Measurements from ENCODE around the gene UTP25.

Gene UTP25

DNA sequence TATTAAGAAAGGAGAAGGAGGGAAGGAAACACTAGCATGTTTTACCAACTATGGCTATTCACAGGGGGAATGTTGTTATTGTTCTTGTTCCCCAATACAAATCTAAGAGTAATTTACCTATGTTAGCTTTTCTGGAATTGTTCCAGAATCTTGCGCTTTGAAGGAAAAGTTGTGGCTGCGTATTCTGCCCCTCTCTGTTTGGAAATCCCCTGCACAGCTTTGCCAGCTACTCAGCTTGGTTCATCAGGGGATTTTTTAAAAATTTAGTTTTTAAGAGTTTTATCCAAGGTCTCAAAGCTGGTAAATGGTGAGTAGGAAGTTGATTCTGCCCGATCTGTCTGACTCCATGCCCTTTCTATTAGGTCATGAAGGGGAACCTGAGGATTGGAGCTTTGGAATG is 12.3 kb upstream of the UTP25 start:
- H3K4me3 ChIP-seq (ENCODE audit: low read depth, low read length) = no peak overlapping the region
- TF ChIP-seq, protein P1, sequence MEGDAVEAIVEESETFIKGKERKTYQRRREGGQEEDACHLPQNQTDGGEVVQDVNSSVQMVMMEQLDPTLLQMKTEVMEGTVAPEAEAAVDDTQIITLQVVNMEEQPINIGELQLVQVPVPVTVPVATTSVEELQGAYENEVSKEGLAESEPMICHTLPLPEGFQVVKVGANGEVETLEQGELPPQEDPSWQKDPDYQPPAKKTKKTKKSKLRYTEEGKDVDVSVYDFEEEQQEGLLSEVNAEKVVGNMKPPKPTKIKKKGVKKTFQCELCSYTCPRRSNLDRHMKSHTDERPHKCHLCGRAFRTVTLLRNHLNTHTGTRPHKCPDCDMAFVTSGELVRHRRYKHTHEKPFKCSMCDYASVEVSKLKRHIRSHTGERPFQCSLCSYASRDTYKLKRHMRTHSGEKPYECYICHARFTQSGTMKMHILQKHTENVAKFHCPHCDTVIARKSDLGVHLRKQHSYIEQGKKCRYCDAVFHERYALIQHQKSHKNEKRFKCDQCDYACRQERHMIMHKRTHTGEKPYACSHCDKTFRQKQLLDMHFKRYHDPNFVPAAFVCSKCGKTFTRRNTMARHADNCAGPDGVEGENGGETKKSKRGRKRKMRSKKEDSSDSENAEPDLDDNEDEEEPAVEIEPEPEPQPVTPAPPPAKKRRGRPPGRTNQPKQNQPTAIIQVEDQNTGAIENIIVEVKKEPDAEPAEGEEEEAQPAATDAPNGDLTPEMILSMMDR (conservative IDR thresholded peaks at IDR 0.05; ENCODE audit: low read depth, low read length) = no peak
- no peak for DNase-seq (ENCODE audit: low read depth)

DNA sequence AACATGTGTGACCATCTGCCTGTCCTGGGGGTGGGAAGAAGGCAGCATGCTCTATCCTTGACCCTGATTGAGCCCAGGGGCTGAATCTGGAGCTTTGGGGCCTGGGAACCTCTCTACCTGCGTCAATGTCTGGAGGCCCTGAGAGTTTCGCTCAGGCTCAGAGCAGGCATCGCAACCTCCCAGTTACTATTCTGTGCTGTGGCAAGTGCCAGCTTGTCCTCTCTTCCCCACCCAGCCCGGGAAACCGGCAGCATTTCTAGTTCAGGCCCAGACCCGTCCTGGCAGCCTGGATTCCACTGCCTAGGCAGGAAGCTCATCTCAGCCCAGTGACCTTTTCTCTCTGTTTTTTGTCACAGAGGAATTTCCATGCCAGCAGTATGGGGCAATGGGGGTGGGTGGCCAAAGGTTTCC is 11.8 kb upstream of the UTP25 start:
- no peak overlapping the region for H3K4me3 ChIP-seq (ENCODE audit: low read depth, low read length)
- TF ChIP-seq, protein P1 (conservative IDR thresholded peaks at IDR 0.05; ENCODE audit: low read depth, low read length) = no peak
- DNase-seq (ENCODE audit: low read depth) = no peak

DNA sequence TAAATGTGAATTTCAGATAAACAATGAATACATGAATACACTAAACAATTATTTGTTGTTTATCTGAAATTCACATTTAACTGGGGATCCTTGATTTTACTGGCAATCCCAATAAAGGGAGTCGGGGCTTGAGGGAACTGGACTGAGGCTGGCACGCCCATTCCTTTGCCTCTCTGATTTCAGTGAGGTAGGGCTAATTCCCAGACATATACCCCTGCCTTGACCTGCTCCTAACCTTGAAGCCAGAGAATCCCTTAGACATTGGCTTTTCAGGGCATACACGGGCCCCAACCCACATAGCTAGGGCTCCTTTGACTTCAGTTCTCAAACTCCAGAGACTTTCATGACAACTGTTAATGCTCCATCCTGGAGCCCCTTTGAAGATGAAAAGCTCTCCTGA is 10.8 kb upstream of the UTP25 start:
- TF ChIP-seq, protein P1 (conservative IDR thresholded peaks at IDR 0.05; ENCODE audit: low read depth, low read length) = no peak
- DNase-seq (ENCODE audit: low read depth) = no peak
- no peak overlapping the region for H3K4me3 ChIP-seq (ENCODE audit: low read depth, low read length)

DNA sequence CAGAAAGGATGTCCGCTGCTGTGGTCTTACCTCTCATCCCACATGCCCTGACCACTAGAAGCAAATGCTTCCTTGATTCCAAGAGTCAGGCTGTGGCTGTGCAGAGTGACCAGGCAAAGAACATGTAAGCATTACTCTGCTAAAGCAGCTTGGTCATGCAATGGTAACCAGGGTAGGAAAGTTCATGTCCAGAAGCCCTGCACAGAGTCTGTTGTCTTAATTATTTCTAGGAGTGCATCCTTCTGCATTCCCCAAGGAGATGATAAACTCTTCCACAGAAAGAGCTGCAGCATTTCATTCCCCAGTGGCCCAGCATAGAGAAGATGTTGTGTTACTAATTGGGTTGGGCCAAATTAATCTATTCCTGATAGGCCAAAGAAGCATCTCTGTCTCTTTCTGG is 10.1 kb upstream of the UTP25 start:
- H3K4me3 ChIP-seq (ENCODE audit: low read depth, low read length) = no peak overlapping the region
- TF ChIP-seq, protein P1 (conservative IDR thresholded peaks at IDR 0.05; ENCODE audit: low read depth, low read length) = no peak
- DNase-seq (ENCODE audit: low read depth) = no peak

DNA sequence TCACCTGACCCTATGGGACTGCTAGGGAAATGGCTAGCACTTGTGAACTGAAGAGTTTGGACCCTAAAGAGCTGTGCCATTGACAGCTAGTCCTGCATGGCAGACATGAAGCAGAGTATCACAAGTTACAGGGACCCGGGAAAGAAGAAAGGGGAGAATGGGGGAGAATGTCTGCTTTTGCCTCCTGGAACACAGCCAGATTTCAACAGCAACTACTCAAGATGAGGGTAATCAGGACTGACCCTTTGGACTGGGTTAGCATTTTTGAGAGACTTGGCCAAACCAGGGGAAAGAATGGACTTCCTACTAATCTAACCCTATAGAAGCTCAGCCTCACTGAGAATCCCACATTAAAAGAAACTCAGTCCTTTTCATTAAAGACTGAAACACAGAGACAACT is 8.7 kb upstream of the UTP25 start:
- no peak overlapping the region for H3K4me3 ChIP-seq (ENCODE audit: low read depth, low read length)
- DNase-seq (ENCODE audit: low read depth) = no peak
- TF ChIP-seq, protein P1 (conservative IDR thresholded peaks at IDR 0.05; ENCODE audit: low read depth, low read length) = no peak

DNA sequence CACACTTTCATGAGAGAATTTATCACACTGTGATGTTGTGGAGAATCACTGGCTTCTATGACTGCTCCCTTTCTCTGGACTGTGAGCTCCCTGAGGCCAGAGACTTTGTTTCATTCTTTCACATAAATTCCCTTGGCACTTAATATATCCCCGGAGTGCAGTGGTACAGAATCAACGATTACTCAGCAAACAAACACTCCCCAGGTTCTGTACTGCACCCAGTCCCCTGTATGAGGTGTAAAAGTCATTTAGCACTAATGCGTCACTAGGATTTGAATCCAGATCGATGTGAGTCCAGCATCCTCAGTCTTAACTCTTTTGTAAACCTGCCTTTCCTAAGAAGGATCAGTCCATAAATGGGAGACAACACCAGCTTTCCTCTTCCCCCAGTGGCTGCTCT is 6.8 kb upstream of the UTP25 start:
- H3K4me3 ChIP-seq (ENCODE audit: low read depth, low read length) = no peak overlapping the region
- TF ChIP-seq, protein P1 (conservative IDR thresholded peaks at IDR 0.05; ENCODE audit: low read depth, low read length) = no peak
- DNase-seq (ENCODE audit: low read depth) = no peak

DNA sequence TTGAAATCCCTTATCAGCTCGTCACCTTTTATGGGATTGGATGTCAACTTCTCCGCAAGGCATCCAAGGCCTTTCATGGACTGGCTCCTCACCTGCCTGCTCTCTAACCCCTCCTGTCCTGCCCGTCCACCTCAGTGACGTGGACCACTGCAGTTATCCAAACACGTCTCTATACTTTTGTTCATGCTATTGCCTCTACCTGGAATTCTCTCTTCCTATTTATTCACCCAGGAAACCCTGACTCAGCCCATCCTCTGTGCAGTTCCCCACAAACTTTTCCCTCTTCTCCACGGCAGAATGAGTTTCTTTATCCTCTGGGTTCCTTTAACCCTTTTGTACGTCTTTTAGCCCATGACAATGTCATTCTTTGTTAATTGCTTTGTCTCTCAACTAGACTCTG is 5.1 kb upstream of the UTP25 start:
- TF ChIP-seq, protein P1 (conservative IDR thresholded peaks at IDR 0.05; ENCODE audit: low read depth, low read length) = no peak
- no peak overlapping the region for H3K4me3 ChIP-seq (ENCODE audit: low read depth, low read length)
- DNase-seq (ENCODE audit: low read depth) = no peak

All from choroid plexus epithelial cell (primary cell).